Smooth muscle cell (in vitro differentiated cells): ENCODE data around the gene EP400. TPM values are rescaled to one million over a fixed set of nuclear protein-coding genes. Genes with fewer than 3 reads are reported as not detected.

Experiments
- DNase-seq: peaks from one replicate; lab custom pipeline; 2025; ENCODE audit not compliant: unreplicated experiment; lab: John Stamatoyannopoulos, UW
- H2AFZ ChIP-seq: fragments of 200-600 bp; sonication (generic); 2 replicates; pipeline ENCODE4 v1.6.0; 2016; ENCODE audit warnings: antibody characterized with exemption, low read depth, mild to moderate bottlenecking
- H3F3A ChIP-seq: fragments of 200-600 bp; sonication (generic); 2 replicates; pipeline ENCODE4 v1.6.0; 2017; ENCODE audit warnings: antibody characterized with exemption, low read depth
- H3K27ac ChIP-seq: fragments of 200-600 bp; sonication (generic); 2 replicates; pipeline ENCODE4 v1.5.1; 2016; ENCODE audit warnings: low read depth, mild to moderate bottlenecking
- H3K27me3 ChIP-seq: fragments of 200-600 bp; sonication (generic); 2 replicates; pipeline ENCODE4 v1.6.1; 2016; ENCODE audit warnings: low read depth, mild to moderate bottlenecking
- H3K36me3 ChIP-seq: fragments of 200-600 bp; sonication (generic); 2 replicates; pipeline ENCODE4 v1.5.1; 2016; ENCODE audit warnings: low read depth
- H3K4me1 ChIP-seq: fragments of 200-600 bp; sonication (generic); 2 replicates; pipeline ENCODE4 v1.5.1; 2016; ENCODE audit warnings: low read depth
- H3K4me2 ChIP-seq: fragments of 200-600 bp; sonication (generic); 2 replicates; pipeline ENCODE4 v1.6.0; 2016; ENCODE audit warnings: mild to moderate bottlenecking
- H3K4me3 ChIP-seq: fragments of 200-600 bp; sonication (generic); 2 replicates; pipeline ENCODE4 v1.5.1; 2016; ENCODE audit warnings: mild to moderate bottlenecking
- H3K79me2 ChIP-seq: fragments of 200-600 bp; sonication (generic); 2 replicates; pipeline ENCODE4 v1.6.0; 2016; ENCODE audit warnings: low read depth, mild to moderate bottlenecking
- H3K9ac ChIP-seq: fragments of 200-600 bp; sonication (generic); 2 replicates; pipeline ENCODE4 v1.6.0; 2016; ENCODE audit warnings: low read depth
- H3K9me3 ChIP-seq: fragments of 200-600 bp; sonication (generic); replicated peaks from 2 replicates; pipeline ENCODE4 v1.5.1; 2016; ENCODE audit warnings: low read depth
- H4K20me1 ChIP-seq: fragments of 200-600 bp; sonication (generic); 2 replicates; pipeline ENCODE4 v1.6.0; 2016; ENCODE audit warnings: low read depth
- WGBS: methylation state at CpG from one replicate; pipeline ENCODE4 v1.1.7; 2016; ENCODE audit warnings: low lambda C conversion rate; 5-methylcytosine and 5-hydroxymethylcytosine counted together
- polyA plus RNA-seq: library from polyadenylated mRNA; unstranded; fragments of >200 nt; fragmentation: Nextera tagmentation; extraction: Ambion mirVana; gene quantifications from 2 replicates; pipeline ENCODE4 v1.2.1, GENCODE V29; 2016
- total RNA-seq: library from RNA; depleted of rRNA; stranded (reverse); fragments of >200 nt; gene quantifications from 2 replicates; pipeline ENCODE4 v1.2.3, GENCODE V29; 2014
- TF ChIP-seq, protein P1 (sequence below): fragments of 200-600 bp; sonication (generic); IDR thresholded peaks from 2 replicates; pipeline ENCODE4 v1.5.1; 2017; ENCODE audit warnings: borderline replicate concordance, mild to moderate bottlenecking, antibody characterized with exemption; ENCODE audit not compliant: insufficient read depth, poor library complexity, severe bottlenecking

Gene EP400
- total and polyA plus RNA-seq, 2 experiments from 2014 or later: 6.6 to 13.6 TPM

GRCh38 chr12:131908092-131909080, 41.4 kb upstream of the EP400 start:
- Histone ChIP-seq H3K27ac (no peak overlapping the region), H3K27me3 (no peaks in the 10 kb centered on the region), H2AFZ (no peak overlapping the region), H3F3A (no peaks in the 10 kb centered on the region), H3K4me3 (no peak overlapping the region), H3K36me3 (no peaks in the 10 kb centered on the region), H4K20me1 (peaks cover 55% of the 10 kb centered on the region), H3K79me2 (peaks cover 17% of the 10 kb centered on the region), H3K9ac (no peak overlapping the region), H3K4me2 (no peak overlapping the region), H3K4me1 (no peaks in the 10 kb centered on the region), H3K9me3 (no peaks in the 10 kb centered on the region)
- no peak for DNase-seq
- WGBS: 98% methylated on average over 64 of the region's 96 CpGs
- TF ChIP-seq, protein P1, sequence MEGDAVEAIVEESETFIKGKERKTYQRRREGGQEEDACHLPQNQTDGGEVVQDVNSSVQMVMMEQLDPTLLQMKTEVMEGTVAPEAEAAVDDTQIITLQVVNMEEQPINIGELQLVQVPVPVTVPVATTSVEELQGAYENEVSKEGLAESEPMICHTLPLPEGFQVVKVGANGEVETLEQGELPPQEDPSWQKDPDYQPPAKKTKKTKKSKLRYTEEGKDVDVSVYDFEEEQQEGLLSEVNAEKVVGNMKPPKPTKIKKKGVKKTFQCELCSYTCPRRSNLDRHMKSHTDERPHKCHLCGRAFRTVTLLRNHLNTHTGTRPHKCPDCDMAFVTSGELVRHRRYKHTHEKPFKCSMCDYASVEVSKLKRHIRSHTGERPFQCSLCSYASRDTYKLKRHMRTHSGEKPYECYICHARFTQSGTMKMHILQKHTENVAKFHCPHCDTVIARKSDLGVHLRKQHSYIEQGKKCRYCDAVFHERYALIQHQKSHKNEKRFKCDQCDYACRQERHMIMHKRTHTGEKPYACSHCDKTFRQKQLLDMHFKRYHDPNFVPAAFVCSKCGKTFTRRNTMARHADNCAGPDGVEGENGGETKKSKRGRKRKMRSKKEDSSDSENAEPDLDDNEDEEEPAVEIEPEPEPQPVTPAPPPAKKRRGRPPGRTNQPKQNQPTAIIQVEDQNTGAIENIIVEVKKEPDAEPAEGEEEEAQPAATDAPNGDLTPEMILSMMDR: no peak

GRCh38 chr12:131909081-131909751, 40.5 kb upstream of the EP400 start:
- peaks cover 9% of the 10 kb centered on the region for H3K79me2 ChIP-seq
- H2AFZ ChIP-seq: no peak overlapping the region
- no peak for DNase-seq
- peaks cover 46% of the 10 kb centered on the region for H4K20me1 ChIP-seq
- TF ChIP-seq, protein P1: no peak
- H3K9me3 ChIP-seq: no peaks in the 10 kb centered on the region
- WGBS: 97% methylated on average over 39 of the region's 61 CpGs
- H3K4me2 ChIP-seq: no peak overlapping the region
- no peaks in the 10 kb centered on the region for H3K36me3 ChIP-seq
- no peaks in the 10 kb centered on the region for H3F3A ChIP-seq
- H3K9ac ChIP-seq: no peak overlapping the region
- H3K4me1 ChIP-seq: no peaks in the 10 kb centered on the region
- H3K27ac ChIP-seq: no peak overlapping the region
- no peaks in the 10 kb centered on the region for H3K27me3 ChIP-seq
- H3K4me3 ChIP-seq: no peak overlapping the region

GRCh38 chr12:131909752-131910219, 40.0 kb upstream of the EP400 start:
- DNase-seq: no peak
- no peak overlapping the region for H3K4me3 ChIP-seq
- H3K9me3 ChIP-seq: no peaks in the 10 kb centered on the region
- peaks cover 3% of the 10 kb centered on the region for H3K79me2 ChIP-seq
- H3K9ac ChIP-seq: no peak overlapping the region
- 99% methylated on average over 22 of the region's 26 CpGs for WGBS
- H3K4me1 ChIP-seq: no peaks in the 10 kb centered on the region
- H3K36me3 ChIP-seq: no peaks in the 10 kb centered on the region
- peaks cover 41% of the 10 kb centered on the region for H4K20me1 ChIP-seq
- H2AFZ ChIP-seq: no peak overlapping the region
- no peaks in the 10 kb centered on the region for H3F3A ChIP-seq
- TF ChIP-seq, protein P1: no peak
- no peak overlapping the region for H3K4me2 ChIP-seq
- H3K27me3 ChIP-seq: no peaks in the 10 kb centered on the region
- no peak overlapping the region for H3K27ac ChIP-seq
